ENCODE measurements around the gene NUDT5. TPM values are rescaled to one million over a fixed set of nuclear protein-coding genes. Genes with fewer than 3 reads are reported as not detected.

NUDT5 gene
- polyA plus RNA-seq, 1 donor (not counting 4 experiments of a cell fraction or from before 2014, with no cell fraction given), result 125 TPM

DNA sequence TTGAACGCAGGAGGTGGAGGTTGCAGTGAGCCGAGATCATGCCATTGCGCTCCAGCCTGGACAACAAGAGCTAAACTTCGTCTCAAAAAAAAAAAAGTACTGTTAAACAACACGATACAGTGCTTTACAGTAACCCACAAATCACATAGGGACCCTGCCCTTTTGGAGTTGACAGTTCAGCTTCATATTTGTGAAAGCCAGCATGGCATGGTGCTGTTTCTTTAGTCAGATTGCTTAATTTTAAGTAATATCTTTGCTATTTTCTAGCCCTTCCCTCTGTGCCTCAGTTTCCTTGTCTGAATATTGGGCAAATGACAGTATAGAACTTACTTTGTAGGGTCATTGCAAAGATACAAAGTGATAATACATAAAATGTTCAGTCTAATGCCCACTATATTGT lies 5.2 kb upstream of the NUDT5 start:
- Histone ChIP-seq H3K79me2 (ENCODE audit: control insufficient read depth, insufficient read depth, low read length) (peaks cover 96% of the 10 kb centered on the region), H3K36me3 (ENCODE audit: control insufficient read depth in 2 of 2, extremely low read depth in 1 of 2, insufficient read depth in 2 of 2, low read length in 2 of 2) (peaks cover 18 to 19% of the 10 kb centered on the region in 2 experiments), H3K4me2 (ENCODE audit: control insufficient read depth, extremely low read depth, insufficient read depth, low read depth, low read length) (no peak overlapping the region), H3K27me3 (ENCODE audit: control insufficient read depth, extremely low read depth, insufficient read depth, low read length) (no peaks in the 10 kb centered on the region), H3K4me3 (ENCODE audit: control insufficient read depth in 2 of 3, extremely low read depth in 1 of 3, insufficient read depth in 2 of 3, low read depth in 1 of 3, low read length in 3 of 3) (no peak overlapping the region), H3K9me1 (ENCODE audit: control insufficient read depth, extremely low read depth, insufficient read depth, low read length) (no peaks in the 10 kb centered on the region), H3K4me1 (ENCODE audit: control insufficient read depth, extremely low read depth, insufficient read depth, low read length) (peaks cover 14% of the 10 kb centered on the region), H3K9ac (ENCODE audit: control insufficient read depth, extremely low read depth, insufficient read depth, low read length) (no peak overlapping the region), H4K20me1 (ENCODE audit: control insufficient read depth, extremely low read depth, insufficient read depth, low read length) (peaks cover 7% of the 10 kb centered on the region), H3K27ac (ENCODE audit: control insufficient read depth, insufficient read depth, low read length) (no peak overlapping the region), H2AFZ (ENCODE audit: control insufficient read depth, low read length) (no peak overlapping the region), H3K9me3 (ENCODE audit: control insufficient read depth, low read depth, low read length) (no peaks in the 10 kb centered on the region)
- FAIRE-seq (no peak), DNase-seq (ENCODE audit: low read depth, low spot score) (no peak)
- TF ChIP-seq EZH2 (IDR thresholded peaks at IDR 0.05; ENCODE audit: low read length), result no peak
- TF ChIP-seq, protein P1, sequence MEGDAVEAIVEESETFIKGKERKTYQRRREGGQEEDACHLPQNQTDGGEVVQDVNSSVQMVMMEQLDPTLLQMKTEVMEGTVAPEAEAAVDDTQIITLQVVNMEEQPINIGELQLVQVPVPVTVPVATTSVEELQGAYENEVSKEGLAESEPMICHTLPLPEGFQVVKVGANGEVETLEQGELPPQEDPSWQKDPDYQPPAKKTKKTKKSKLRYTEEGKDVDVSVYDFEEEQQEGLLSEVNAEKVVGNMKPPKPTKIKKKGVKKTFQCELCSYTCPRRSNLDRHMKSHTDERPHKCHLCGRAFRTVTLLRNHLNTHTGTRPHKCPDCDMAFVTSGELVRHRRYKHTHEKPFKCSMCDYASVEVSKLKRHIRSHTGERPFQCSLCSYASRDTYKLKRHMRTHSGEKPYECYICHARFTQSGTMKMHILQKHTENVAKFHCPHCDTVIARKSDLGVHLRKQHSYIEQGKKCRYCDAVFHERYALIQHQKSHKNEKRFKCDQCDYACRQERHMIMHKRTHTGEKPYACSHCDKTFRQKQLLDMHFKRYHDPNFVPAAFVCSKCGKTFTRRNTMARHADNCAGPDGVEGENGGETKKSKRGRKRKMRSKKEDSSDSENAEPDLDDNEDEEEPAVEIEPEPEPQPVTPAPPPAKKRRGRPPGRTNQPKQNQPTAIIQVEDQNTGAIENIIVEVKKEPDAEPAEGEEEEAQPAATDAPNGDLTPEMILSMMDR (optimal IDR thresholded peaks at IDR 0.05 in 1 of 3, IDR thresholded peaks at IDR 0.05 in 1 of 3, conservative IDR thresholded peaks at IDR 0.05 in 1 of 3; ENCODE audit: extremely low read depth in 1 of 3, insufficient read depth in 2 of 3, low read length in 3 of 3), result no peak
- dilution Hi-C loops (cut with MboI; ENCODE audit: extremely low pct_ligation_motif_present, low sequenced_read_pairs), result no loop called here

DNA sequence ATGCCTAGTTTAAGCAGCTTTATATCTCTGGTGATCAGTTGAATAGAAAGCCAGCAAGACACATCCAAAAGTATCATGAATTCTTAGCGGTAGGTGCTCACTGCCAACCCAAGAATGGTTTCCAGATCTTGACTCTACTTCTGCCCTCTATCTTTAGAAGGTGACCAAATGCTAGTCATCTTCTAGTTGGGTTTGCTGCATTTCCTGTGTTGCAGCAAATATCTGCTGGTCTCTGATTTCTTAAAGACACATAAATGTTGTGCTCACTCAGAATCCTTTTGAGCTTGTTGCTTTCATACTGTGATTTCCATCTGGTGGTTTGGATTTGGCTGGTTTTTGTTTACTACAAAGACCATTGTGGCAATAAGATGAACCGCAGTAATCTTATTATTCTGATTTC lies 2.5 kb upstream of the NUDT5 start:
- DNase-seq (ENCODE audit: low read depth, low spot score), result no peak
- Histone ChIP-seq H3K27me3 (ENCODE audit: control insufficient read depth, extremely low read depth, insufficient read depth, low read length) (no peaks in the 10 kb centered on the region), H3K27ac (ENCODE audit: control insufficient read depth, insufficient read depth, low read length) (no peak overlapping the region), H3K9me3 (ENCODE audit: control insufficient read depth, low read depth, low read length) (no peaks in the 10 kb centered on the region), H3K79me2 (ENCODE audit: control insufficient read depth, insufficient read depth, low read length) (peaks cover 93% of the 10 kb centered on the region), H2AFZ (ENCODE audit: control insufficient read depth, low read length) (no peak overlapping the region), H3K9me1 (ENCODE audit: control insufficient read depth, extremely low read depth, insufficient read depth, low read length) (no peaks in the 10 kb centered on the region), H3K4me1 (ENCODE audit: control insufficient read depth, extremely low read depth, insufficient read depth, low read length) (peaks cover 24% of the 10 kb centered on the region), H3K9ac (ENCODE audit: control insufficient read depth, extremely low read depth, insufficient read depth, low read length) (no peak overlapping the region), H3K4me3 (ENCODE audit: control insufficient read depth in 2 of 3, extremely low read depth in 1 of 3, insufficient read depth in 2 of 3, low read depth in 1 of 3, low read length in 3 of 3) (no peak overlapping the region), H3K4me2 (ENCODE audit: control insufficient read depth, extremely low read depth, insufficient read depth, low read depth, low read length) (peak overlapping the region; percentile 33), H3K36me3 (ENCODE audit: control insufficient read depth in 2 of 2, extremely low read depth in 1 of 2, insufficient read depth in 2 of 2, low read length in 2 of 2) (peaks cover 15 to 19% of the 10 kb centered on the region in 2 experiments), H4K20me1 (ENCODE audit: control insufficient read depth, extremely low read depth, insufficient read depth, low read length) (peaks cover 3% of the 10 kb centered on the region)
- TF ChIP-seq EZH2 (IDR thresholded peaks at IDR 0.05; ENCODE audit: low read length), result no peak
- TF ChIP-seq, protein P1 (optimal IDR thresholded peaks at IDR 0.05 in 1 of 3, IDR thresholded peaks at IDR 0.05 in 1 of 3, conservative IDR thresholded peaks at IDR 0.05 in 1 of 3; ENCODE audit: extremely low read depth in 1 of 3, insufficient read depth in 2 of 3, low read length in 3 of 3), result no peak
- FAIRE-seq, result no peak
- dilution Hi-C loops (cut with MboI; ENCODE audit: extremely low pct_ligation_motif_present, low sequenced_read_pairs), result no loop called here
